HG03558 (cell line): Measurements from ENCODE around the gene CCDC51.
"Not testable (repeated sequence)": the region's sequence is repeated elsewhere in the genome, so short reads cannot be mapped to it uniquely, and the experiment has no call there.

Experiments
- ATAC-seq: cut with Tn5 transposase; IDR thresholded peaks from one replicate; pipeline ENCODE4 v1.9.1; 2021; ENCODE audit warnings: moderate number of reproducible peaks; ENCODE audit not compliant: unreplicated experiment; ENCODE audit errors: extremely low read depth

The CCDC51 gene

DNA sequence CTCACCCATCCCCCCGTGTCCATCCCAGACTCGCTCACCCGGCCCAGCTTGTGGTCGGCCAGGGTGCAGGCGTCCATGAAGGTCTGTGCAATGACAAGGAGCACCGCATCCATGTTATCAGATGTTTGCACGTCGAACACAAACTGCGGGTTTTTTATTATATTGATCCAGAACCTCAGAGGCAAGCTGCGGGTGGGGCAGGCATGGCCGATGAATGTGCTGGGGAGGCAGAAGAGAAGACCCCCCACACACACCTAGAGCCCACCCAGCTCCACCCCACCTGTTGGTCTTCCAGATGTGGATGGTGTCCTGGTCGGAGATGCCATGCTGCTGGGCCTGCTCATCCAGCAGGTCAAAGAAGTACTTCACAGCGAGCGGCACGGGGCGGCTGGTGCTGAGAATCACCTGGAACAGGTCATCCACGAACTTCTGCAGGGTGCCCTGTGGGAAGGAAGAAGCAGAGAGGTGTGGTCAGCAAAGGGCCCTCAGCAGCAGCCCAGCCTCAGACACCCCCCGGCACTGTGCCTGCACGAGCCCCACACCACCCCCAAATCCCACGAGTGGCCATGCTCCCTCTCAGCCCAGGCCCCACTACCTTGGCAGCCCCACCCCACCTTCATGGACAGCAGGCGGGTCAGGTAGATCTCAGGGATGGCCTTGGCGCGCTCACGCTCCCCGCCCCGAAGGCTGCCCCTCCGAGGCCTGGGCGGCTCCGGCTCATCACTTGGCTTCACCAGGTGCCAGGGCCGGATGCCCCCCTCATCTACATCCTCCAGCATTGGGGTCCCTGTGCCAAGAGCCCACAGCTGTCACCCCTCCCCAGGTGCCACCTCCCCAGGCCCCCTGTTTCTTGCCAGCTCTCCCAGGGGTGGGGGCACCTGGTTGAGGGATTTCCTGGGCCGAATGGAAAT, 30.4 kb downstream of the CCDC51 start:
- ATAC-seq: no peak

DNA sequence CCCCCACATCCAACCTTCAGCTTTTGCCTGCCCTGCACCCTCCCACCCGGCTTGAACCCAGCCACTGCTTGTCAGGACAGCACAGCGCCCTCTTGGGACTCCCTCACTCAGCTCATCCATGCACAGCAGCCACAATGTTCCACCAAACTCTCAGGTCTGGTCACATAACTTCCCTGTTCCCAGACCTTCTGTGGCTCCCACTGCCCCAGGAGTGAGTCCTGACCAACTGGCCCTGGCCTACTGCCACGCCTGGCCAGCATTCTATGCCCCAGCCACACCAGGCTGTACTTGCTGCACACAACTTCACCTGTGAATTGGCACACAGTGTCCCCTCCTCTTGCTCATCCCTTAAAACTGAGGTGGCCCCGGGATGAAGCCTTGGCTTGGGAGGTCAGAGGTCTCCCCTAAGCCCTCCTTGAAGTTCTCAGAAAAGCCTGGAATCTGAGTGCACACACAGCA, 31.1 kb downstream of the CCDC51 start:
- no peak for ATAC-seq

DNA sequence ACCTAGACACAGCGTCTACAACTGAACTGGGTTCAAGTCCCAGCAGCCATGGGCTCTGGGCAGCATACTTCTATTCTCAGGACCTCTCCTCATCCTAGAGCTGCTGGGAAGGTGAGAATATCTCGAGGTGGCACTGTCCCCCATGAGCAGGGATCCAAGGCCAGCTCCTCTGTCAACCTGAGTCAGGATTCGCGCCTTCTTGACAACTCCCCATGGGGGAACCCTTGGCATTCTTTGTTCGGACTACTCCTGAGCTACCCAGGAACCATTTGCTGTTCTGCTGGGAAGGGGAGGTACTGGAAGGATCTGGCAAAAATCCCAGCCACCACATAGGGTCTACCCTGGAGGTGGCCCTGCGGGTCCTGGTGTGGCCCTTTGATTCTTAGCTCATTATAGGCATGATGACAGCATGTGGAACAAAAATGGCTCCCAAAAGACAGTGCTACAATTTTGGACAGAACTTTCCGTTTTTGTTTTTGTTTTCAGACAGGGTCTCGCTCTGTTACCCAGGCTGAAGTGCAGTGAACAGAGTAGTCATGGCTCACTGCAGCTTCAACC, 32.3 kb downstream of the CCDC51 start:
- ATAC-seq: no peak

DNA sequence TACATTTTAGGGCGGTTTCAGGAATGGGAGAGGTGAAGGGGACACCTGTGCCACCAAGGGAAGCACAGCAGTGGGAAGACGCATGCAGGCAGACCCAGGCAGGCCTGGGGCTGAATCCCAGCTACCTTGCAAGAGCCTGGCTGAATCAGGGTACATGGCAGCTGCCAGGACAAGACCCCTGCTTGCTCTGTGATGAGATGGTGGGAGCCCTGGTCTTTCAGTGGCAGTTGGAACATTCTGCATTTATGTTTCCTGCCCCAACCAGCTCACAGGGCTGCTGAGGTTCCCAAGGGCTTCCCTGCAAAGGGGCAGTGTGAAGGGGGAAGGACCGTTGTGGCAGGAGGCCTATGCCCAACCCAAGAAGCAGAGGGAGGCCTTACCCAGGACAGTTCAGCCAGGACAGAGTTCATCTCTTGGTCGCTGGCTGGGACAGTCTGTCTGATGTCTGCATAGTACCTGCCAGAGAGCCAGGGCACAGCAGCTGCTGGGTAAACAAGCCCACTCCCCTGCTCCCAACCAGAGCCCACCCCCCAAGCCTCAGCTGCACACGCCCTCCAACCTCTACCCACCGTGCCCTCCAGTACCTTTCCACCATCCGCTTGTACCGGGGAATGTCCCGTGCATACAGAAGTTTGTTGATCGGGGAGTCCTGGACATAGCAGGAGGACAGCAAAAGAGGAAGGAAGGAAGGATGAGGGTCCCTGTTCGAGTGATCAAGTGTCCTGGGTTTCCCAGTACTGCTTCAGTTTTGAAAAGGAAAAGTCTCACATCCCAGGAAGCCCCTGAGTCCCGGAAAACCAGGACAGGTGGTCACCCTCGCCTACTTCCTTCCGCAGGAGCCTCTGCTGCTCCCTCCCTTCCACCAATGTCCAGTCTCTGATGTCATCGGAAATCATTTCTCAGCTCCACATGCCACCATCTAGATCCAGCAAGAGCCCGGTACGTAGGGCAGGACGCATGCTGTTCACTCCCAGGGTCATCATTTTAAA, 33.2 kb downstream of the CCDC51 start:
- ATAC-seq: no peak

DNA sequence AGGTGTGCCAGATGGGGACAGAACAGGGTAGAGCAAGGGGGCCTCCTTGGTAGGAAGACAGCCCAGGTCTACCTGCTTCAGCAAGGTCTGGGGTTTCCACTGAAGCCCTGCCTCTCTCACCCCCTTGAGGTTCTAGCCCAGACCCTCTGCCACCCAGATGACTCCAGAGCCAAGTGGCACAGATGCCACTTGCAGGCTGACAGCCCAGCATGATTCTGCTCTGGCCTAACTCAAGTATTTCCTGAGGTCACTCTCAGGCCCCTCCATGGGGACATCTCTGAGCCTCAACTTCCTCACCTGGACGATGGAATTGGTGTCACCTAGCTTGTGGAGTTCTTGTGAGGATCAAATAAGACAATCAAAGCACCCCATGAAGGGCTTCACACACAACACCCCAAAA, 33.9 kb downstream of the CCDC51 start:
- ATAC-seq: no peak

DNA sequence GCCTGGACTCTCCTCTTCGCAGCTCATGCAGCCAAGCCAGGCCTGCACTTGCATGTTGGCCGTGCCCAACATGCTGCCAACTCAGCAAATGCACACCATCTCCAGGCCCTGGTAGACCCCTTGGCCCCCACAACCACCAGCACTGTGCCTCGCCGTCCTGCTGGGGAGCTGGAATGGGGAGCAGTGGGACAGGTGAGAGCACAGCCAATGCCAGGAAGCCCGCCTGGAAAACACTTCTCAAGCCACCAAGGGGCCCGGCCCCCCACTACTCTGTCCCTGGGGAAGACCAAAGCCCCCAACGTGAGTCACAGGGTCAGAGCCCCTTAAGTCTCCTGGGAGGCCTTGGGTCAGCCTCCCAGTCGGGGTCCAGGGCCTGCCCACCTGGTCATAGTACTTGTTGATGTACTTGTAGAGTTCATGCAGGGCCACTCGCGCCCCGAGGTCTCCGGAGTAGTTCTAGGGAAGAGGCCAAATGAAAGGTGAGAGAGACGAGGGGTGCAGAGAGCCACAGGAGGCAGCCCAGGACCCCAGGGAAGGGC, 34.5 kb downstream of the CCDC51 start:
- ATAC-seq: no peak

DNA sequence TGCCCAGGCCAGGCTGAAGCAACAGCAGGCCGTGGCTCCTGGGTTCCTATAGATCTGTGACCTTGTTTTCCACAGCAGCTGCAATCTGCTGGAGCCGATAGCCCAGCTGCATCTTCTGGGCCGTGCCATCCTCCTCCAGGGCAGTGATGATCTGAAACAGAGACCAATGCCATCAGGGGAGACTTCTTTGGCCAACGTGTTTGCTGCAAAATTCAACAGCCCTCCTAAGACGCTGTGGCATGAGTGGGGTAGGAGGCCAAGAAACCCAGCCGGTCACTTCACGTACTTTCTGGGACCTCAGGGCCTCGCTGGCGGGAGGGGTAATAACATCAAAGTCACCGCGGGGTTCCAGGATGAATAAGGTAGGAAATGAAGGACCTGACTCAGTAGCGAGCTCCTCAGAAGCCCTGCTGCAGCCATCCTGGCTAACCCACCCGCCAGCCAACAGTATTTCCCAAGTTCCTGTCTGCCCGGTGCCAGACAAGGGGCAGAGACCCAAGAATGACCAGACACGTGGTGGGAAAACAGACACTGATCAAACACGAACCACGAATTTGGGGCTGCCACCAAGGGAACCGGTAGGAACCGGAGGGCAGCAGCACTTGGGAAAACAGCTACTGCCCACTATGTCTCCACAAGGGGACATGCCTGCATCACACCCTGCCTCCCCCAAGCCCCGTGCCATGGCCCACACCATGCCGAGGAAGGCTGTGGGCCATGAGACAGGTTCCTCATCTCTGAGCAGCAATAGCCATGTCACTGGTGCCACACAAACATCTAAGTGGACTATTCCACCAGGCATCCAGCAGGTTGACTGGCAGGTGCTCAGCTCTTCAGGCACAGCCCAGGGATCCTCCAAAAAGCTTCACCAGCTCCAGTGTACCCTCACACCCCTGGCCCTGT, 35.2 kb downstream of the CCDC51 start:
- ATAC-seq: no peak

DNA sequence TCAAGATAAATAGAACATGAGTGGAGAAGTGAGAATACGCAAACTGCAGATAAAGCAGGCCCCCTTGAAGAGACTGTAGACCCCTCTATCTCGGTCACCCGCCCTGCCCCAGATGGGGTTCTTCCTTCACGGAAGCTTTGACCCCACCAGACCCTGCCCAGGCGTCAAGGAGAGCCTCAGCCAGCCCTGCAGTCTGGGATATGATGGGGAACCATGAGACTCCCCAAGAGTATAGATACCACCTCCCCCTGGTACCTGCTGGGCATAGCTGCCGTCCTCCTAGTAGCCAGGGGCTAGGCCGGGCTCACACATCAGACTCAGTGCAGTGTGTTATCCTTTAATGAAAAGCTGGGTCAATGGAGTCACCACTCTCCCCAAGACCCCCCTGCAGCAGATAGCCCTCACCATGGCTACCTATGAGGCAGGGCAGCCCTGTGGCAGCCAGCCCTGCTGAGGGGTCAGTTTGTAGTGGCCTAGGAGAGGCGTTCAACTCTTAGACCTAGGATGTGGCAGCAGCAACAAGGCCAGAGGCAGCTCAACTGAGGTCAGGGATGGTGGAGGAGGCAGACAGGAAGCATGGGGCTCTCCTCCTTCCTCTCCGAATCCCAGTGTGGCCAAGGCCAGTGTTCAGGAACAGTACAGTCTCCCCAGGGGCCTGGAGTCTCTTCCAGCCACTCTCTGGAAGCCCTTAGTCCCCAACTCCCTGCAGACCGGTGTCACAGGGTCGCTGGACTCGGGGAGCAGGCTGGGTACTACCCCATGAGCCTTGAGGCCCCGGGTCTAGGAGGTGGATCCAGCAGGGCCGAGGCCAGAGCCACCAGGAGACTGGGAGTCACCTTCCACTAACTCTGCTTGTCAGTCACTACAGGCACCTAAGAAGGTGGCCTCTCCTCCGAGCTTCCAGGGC, 36.1 kb downstream of the CCDC51 start:
- no peak for ATAC-seq

DNA sequence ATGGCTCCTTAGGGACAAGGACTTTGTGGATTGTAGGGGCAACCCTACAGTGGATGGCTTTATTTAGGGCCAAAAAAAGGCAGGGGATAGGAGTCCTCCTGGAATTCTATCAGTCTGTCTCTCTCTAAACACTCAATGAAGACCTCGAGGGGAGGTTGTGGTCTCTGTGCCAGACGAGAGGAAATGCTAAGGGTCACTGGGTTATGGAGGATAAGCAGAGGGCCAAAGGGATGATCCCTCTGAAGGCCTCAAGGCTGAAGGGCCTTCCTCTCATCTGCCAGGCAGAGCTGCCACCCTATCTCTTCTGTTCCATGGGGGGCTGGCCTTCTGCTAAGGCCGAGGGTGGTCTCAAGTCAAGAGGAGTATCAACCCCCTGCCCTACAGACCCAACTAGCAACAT, 37.0 kb downstream of the CCDC51 start:
- ATAC-seq: no peak

DNA sequence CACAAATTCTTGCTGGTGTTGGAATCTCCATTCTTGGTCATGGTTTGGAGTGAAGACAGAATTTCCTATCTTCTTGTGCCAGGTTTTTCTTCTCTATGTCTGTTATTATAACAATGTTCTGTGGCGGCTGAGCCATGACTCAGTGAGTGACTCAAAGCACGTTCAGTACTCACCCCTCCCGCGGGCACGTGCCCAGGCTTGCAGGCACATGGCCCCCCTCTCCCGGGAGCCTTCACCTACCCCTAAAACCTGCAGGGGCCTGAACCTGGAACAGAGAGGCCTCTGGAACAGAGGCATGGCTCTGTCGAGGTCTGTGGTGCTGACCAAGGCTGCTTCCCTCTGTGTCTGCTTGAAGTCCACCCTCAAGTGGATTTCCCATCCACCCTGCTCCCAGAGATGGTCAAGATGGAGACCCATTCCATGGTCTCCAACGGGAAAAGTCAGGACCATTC, 37.6 kb downstream of the CCDC51 start:
- ATAC-seq: no peak

DNA sequence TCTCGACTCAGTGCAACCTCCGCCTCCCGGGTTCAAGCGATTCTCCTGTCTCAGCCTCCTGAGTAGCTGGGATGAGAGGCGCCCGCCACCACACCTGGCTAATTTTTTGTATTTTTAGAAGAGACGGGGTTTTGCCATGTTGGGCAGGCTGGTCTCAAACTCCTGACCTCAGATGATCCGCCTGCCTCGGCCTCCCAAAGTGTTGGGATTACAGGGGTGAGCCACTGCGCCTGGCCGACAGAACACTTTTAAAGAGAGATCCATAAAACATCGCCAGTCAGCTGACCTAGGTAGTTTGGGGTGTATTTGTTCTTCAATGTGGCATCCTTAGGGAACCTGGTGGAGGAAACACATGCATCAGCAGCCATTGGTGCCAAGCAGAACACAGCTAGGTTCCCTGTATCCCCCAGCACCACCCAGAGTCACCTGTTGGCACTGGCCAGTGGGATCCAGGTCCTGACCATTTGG, 38.5 kb downstream of the CCDC51 start:
- ATAC-seq: not testable (repeated sequence)

DNA sequence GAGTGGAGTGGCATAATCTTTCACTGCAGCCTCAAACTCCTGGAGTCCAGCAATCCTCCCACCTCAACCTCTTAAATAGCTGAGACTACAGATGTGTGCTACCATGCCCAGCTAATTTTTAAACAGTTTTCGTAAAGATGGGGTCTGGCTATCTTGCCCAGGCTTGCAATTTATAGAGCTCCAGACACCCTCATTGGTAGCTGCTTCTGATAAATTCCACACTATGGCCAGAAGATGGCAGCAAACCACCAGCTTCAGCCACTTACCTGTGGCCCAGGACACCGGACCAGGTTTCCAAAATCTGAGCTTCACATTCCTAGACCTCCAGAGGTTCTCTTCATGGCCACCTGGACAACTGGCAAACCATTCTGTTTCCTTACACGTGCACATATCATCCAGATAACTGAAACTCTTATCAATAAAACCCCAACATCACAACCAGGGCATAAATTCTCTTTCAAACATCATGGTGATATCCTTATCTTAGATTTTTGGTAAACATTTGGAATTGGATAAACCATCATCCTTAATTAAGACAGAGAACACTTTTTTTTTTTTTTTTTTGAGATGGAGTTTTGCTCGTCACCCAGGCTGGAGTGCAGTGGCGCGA, 39.0 kb downstream of the CCDC51 start:
- ATAC-seq: no peak

DNA sequence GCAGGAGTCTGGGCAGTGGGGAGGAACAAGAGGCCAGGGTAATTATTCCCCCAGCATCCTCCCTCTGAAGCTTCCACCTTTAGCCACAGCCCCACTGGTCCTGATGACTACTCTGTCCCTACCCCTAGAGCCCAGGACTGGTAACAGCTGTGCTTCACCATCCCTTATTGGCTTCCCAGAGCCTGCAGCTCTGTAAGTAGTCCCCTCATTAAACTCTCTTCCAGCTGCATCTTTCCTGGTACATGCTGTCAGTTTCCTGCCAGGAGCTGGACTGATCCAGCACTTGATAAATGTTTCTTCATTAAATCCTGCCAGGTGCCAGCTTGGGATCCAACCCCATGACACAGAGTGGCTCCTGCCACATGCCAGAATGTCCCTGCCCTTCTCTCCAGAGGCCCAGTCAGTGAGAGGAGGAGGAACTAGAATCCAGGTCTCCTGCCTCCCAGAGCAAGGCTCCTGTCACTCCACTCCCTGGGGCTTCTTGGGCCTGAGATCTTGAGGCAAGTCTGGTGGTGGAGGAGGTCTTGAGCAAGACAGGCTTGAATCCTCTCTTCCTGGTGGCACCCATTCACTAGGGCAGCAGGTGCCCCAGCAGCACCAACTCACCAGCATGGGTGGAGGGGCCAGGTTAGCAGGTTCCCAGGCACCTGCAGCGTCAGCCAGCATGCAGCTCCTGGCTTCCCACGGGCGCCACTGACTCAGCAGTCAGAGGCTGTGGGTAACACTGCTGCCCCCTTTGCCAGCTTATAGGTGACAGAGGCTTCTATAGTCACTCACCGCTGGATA, 40.3 kb downstream of the CCDC51 start:
- ATAC-seq: no peak

DNA sequence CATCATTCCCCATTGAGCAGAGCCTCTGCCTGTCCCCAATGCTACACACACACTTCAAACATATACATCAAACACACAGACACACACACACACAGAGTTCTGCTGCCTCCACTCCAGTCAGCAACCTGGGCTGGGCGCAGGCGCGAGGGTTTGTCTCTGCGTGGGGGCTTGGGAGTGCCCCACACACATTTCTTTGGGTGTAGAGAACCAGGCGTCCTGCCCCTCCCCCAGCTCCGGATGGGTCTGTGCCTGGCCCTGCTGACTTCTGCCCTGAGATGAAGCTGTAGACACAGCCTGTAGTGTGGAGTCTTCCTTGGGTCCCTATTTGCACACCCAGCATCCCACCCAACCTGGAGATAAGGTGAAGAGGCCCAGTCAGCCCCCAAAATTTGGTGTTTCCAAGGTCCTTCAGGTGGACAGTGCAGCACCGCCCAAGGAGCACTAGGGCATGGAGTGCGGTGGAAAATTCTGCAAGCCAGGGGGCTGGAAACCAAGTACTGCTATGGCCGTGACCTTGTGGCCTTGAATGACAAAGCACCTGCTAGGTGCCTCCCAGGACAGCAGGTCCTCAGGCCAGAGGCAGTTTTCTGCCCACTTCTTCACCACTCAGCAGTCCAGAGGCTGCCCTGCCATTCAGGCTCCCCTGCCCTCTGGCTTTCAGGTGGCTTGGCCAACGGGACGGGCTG, 41.1 kb downstream of the CCDC51 start:
- no peak for ATAC-seq

DNA sequence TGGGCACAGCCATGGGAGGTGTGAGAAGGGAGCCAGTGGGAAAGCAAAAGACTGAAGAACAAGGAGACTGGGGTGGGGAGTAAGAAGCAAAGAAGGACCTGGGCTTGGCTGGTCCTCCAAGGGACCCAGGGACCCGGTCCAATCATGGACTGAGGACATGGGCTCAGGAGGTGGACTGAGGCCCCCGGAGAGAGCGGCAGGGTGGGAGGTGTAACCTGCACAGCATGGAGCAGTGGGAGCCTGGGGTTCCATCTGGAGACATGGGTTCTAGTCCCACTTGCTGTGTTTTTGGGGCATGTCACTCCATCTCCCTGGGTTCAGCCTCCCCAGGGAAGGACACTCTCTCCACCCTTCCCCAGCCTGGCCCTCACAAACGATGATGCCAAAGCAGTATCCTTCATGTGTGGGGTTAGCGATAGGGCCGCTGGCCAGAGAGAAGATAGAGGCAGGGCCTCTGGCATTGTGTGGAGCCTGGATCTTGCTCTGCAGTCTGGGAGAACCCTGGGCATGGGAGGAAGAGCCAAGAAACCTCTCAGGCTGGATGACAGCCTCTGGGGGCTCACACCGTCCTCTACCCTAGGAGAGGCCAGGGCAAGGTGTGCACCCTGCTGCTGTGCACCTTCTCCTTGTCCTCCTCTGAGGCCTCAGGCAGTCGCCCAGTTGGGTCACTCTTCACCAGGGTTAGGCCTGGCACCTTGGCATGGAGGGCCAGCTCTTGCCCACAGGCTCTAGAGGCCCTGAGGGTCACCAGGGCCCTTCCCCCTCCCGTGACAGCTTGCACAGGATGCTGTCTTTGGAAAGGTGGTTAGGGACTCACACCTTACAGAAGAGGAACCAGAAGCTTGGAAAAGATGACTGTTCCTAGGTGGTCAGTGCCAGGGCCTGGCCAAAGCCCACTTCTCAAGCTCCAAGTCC, 41.9 kb downstream of the CCDC51 start:
- no peak for ATAC-seq
